Liver (tissue), 9 donors: ENCODE data around the gene ARHGEF10L. TPM values are rescaled to one million over a fixed set of nuclear protein-coding genes. Genes with fewer than 3 reads are reported as not detected.

Experiments used
- DNase-seq: peaks from one replicate; pipeline ENCODE4 v3.0.0-alpha.2; 2017; ENCODE audit warnings: low spot score
- H3K27ac ChIP-seq, 2 donors: one replicate each; pipeline ENCODE4 v1.7.0; 2013; ENCODE audit warnings: inconsistent platforms in 2 of 2, low read length in 2 of 2, control low read depth in 1 of 2, low read depth in 1 of 2, mild to moderate bottlenecking in 1 of 2
- H3K27me3 ChIP-seq, 4 donors: one replicate each; pipeline versions ENCODE4 v1.6.1 to v1.7.0; 2013; ENCODE audit warnings: low read length in 3 of 4, inconsistent platforms in 1 of 4, mild to moderate bottlenecking in 1 of 4, moderate library complexity in 1 of 4; ENCODE audit not compliant: control insufficient read depth in 4 of 4, insufficient read depth in 4 of 4
- H3K36me3 ChIP-seq, 4 donors: one replicate each; pipeline versions ENCODE4 v1.6.1 to v1.7.0; 2013; ENCODE audit warnings: low read length in 3 of 4, mild to moderate bottlenecking in 3 of 4, low read depth in 1 of 4, moderate library complexity in 1 of 4; ENCODE audit not compliant: control insufficient read depth in 4 of 4, insufficient read depth in 3 of 4
- H3K4me1 ChIP-seq, 4 donors: one replicate each; pipeline versions ENCODE4 v1.6.1 to v1.7.0; 2013; ENCODE audit warnings: low read length in 3 of 4, mild to moderate bottlenecking in 3 of 4, moderate library complexity in 1 of 4; ENCODE audit not compliant: control insufficient read depth in 4 of 4, insufficient read depth in 4 of 4
- H3K4me3 ChIP-seq, 3 donors: one replicate each; pipeline versions ENCODE4 v1.6.1 to v1.7.0; 2013; ENCODE audit warnings: low read length in 3 of 3, control low read depth in 1 of 3, low read depth in 1 of 3, mild to moderate bottlenecking in 1 of 3
- H3K9ac ChIP-seq, 2 donors: one replicate each; pipeline ENCODE4 v1.7.0; 2013; ENCODE audit warnings: low read length in 2 of 2, mild to moderate bottlenecking in 2 of 2, moderate library complexity in 2 of 2, control low read depth in 1 of 2, low read depth in 1 of 2
- H3K9me3 ChIP-seq, 4 donors: one replicate each; pipeline versions ENCODE4 v1.6.1 to v1.7.0; 2013; ENCODE audit warnings: low read length in 3 of 4; ENCODE audit not compliant: control insufficient read depth in 4 of 4
- FOXA1 ChIP-seq: IDR thresholded peaks from 2 replicates; pipeline ENCODE4 v1.6.1; 2016; ENCODE audit warnings: antibody characterized with exemption
- FOXA2 ChIP-seq: IDR thresholded peaks from 2 replicates; pipeline ENCODE4 v1.6.1; 2016; ENCODE audit warnings: antibody characterized with exemption
- GABPA ChIP-seq, 2 donors: IDR thresholded peaks in 1 of 2; conservative IDR thresholded peaks in 1 of 2; 2 replicates each; pipeline ENCODE4 v1.6.1; 2016; ENCODE audit warnings: antibody characterized with exemption in 2 of 2, mild to moderate bottlenecking in 1 of 2, moderate library complexity in 1 of 2
- HNF4A ChIP-seq, 2 donors: conservative IDR thresholded peaks; 2 replicates each; pipeline ENCODE4 v1.6.1; 2016; ENCODE audit warnings: antibody characterized with exemption in 2 of 2, mild to moderate bottlenecking in 2 of 2
- NR2F2 ChIP-seq: IDR thresholded peaks from 2 replicates; pipeline ENCODE4 v1.6.1; 2016; ENCODE audit warnings: antibody characterized with exemption
- RXRA ChIP-seq, 2 donors: IDR thresholded peaks; 2 replicates each; pipeline ENCODE4 v1.6.1; 2017 to 2018; ENCODE audit warnings: antibody characterized with exemption in 2 of 2, mild to moderate bottlenecking in 1 of 2
- SP1 ChIP-seq: IDR thresholded peaks from 2 replicates; pipeline ENCODE4 v1.6.1; 2018; ENCODE audit warnings: antibody characterized with exemption, mild to moderate bottlenecking
- YY1 ChIP-seq: IDR thresholded peaks from 2 replicates; pipeline ENCODE4 v1.6.1; 2016; ENCODE audit warnings: antibody characterized with exemption, mild to moderate bottlenecking
- WGBS: extraction: QIAGEN DNeasy Blood & Tissue Kit; methylation state at CpG from one replicate; pipeline ENCODE4 v1.1.7; 2013; 5-methylcytosine and 5-hydroxymethylcytosine counted together
- polyA plus RNA-seq, 2 donors: library from polyadenylated mRNA; stranded (reverse) in 1 of 2; unstranded in 1 of 2; fragments of 200-250 nt in 1 of 2; fragments of >200 nt in 1 of 2; fragmentation: Nextera tagmentation in 1 of 2; extraction: Ambion mirVana in 1 of 2; gene quantifications; one replicate each; pipeline versions ENCODE4 v1.2.1 to v1.2.3, GENCODE V29; 2013 to 2015
- total RNA-seq, 2 donors: library from RNA; depleted of rRNA; stranded (reverse); fragments of >200 nt; gene quantifications; one replicate each; pipeline ENCODE4 v1.2.3, GENCODE V29; 2014
- TF ChIP-seq, protein P1 (sequence below): IDR thresholded peaks from 2 replicates; pipeline ENCODE4 v1.6.1; 2016; ENCODE audit warnings: antibody characterized with exemption
- TF ChIP-seq, protein P2 (sequence below): IDR thresholded peaks from 2 replicates; pipeline ENCODE4 v1.6.1; 2016; ENCODE audit warnings: antibody characterized with exemption
- TF ChIP-seq, protein P3 (sequence below): IDR thresholded peaks from 2 replicates; pipeline ENCODE4 v1.6.1; 2016; ENCODE audit warnings: antibody characterized with exemption
- TF ChIP-seq, protein P4 (sequence below): IDR thresholded peaks from 2 replicates; pipeline ENCODE4 v1.6.1; 2016; ENCODE audit warnings: antibody characterized with exemption, mild to moderate bottlenecking
- TF ChIP-seq, protein P5 (sequence below): fragments of 150-350 bp; IDR thresholded peaks from 2 replicates; pipeline ENCODE4 v1.5.1; 2017; ENCODE audit warnings: improper control_type of control experiment, low read depth, low read length; ENCODE audit not compliant: missing input control
- donor health status: healthy.
- donor health status: healthy.
- donor health status: healthy.
- donor health status: healthy.
- donor health status: healthy.

ARHGEF10L gene
- total and polyA plus RNA-seq, 4 donors: 26.3 to 169 (median 57.5) TPM

DNA sequence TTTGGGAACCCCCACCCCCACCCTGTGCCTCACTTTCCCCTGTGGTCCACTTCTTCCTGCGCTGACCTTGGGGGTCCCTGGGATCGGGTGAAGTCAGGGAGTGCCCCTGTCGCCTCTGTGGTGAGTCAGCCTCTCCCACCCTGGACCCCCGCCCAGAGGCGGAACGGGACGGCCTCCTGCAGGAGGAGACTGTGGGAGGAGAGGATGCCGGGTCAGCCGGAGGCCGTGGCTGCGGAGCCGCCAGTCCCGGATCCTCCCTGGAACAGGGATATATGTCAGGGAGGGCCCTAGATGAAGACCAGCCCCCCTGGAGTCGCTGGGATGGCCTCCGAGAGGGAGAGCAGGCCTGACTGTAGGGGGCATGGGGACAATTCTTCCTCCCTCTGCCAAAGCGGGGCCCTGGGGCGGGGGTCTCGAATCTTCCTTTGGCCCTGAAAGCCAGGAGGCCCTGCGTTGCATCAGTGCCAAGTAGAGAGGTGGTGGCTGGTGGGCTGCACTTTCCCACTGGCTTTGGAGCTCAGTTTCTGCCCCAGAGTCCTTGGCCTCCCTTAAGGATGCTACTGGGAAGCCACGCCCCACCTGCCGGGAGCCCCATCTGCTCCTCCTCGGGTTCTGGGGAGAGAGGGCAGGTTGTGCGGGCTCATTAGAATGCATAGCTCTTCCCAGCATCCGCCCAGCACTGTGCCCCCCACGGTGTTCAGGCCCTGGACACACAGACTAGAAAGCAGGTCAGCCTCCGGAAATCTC is 930 bp downstream of the ARHGEF10L start:
- no peaks in the 10 kb centered on the region for H3K36me3 ChIP-seq
- no peaks in the 10 kb centered on the region for H3K27me3 ChIP-seq
- DNase-seq: no peak
- H3K27ac ChIP-seq: peak overlapping the region; percentile 87 to 90
- peak overlapping the region; percentile 50 to 77 for H3K9ac ChIP-seq
- 21% methylated on average over 26 of the region's 26 CpGs for WGBS
- H3K9me3 ChIP-seq: no peaks in the 10 kb centered on the region
- TF ChIP-seq FOXA1: no peak
- peak; percentile 20 to 25 for TF ChIP-seq RXRA (IDR thresholded peaks at IDR 0.05)
- peak; percentile 8 for TF ChIP-seq NR2F2
- TF ChIP-seq, protein P1, sequence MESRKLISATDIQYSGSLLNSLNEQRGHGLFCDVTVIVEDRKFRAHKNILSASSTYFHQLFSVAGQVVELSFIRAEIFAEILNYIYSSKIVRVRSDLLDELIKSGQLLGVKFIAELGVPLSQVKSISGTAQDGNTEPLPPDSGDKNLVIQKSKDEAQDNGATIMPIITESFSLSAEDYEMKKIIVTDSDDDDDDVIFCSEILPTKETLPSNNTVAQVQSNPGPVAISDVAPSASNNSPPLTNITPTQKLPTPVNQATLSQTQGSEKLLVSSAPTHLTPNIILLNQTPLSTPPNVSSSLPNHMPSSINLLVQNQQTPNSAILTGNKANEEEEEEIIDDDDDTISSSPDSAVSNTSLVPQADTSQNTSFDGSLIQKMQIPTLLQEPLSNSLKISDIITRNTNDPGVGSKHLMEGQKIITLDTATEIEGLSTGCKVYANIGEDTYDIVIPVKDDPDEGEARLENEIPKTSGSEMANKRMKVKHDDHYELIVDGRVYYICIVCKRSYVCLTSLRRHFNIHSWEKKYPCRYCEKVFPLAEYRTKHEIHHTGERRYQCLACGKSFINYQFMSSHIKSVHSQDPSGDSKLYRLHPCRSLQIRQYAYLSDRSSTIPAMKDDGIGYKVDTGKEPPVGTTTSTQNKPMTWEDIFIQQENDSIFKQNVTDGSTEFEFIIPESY: no peak
- peaks cover 6 to 27% (median 15%) of the 10 kb centered on the region in 4 donors for H3K4me1 ChIP-seq
- peak overlapping the region; percentile 73 to 94 (median 85) for H3K4me3 ChIP-seq

DNA sequence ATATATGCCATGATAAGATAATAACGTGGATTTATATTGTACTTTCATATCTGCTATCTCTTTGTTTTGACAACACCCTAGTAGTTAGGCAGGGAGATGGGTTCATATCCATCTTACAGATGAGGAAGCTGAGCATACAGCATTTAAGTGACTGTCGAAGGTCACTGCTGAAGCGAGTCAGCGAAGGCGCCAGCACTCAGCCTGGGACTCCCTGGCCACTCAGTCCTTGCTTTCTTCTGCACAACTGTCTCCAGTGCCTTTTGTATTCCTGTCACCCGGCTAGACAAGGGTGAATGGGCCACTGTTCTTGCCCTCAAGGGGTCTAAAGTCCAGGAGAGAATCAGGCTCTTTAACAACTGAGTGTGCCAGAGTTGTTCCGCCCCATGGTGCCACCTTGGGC is 3.1 kb downstream of the ARHGEF10L start:
- 74% methylated on average over 7 of the region's 7 CpGs for WGBS

DNA sequence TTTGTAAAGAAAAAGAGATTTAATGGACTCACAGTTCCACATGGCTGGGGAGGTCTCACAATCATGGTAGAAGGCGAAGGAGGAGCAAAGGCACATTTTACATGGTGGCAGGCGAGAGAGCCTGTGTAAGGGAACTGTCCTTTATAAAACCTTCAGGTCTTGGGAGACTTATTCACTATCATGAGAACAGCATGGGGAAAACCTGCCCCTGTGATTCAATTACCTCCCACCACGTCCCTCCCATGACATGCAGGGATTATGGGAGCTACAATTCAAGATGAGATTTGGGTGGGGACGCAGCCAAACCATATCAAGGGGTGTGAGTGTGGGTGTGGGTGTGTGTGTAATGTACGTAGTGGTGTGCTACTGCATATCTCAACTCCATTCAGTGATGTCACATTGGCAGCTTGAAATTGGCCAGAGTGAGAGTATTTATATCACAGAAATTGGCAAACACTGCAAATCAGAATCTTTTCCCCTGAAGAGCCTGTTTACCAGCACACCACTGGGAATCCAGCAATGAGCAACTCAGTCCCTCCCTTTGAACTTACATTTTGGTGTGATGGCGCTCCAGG is 5.4 kb downstream of the ARHGEF10L start:
- WGBS: 75% methylated on average over 6 of the region's 6 CpGs
- DNase-seq: no peak
- no peak overlapping the region for H3K9ac ChIP-seq
- peak overlapping the region in 1 of 2 donors; percentile 27 for H3K27ac ChIP-seq
- H3K27me3 ChIP-seq: no peaks in the 10 kb centered on the region
- H3K4me1 ChIP-seq: peaks cover 0 to 13% (median 7%) of the 10 kb centered on the region in 4 donors
- no peak overlapping the region for H3K4me3 ChIP-seq
- H3K9me3 ChIP-seq: no peaks in the 10 kb centered on the region
- H3K36me3 ChIP-seq: no peaks in the 10 kb centered on the region
- no peak for TF ChIP-seq GABPA (IDR thresholded peaks at IDR 0.05 in 1 of 2, conservative IDR thresholded peaks at IDR 0.05 in 1 of 2)
- no peak for TF ChIP-seq FOXA1
- TF ChIP-seq, protein P2, sequence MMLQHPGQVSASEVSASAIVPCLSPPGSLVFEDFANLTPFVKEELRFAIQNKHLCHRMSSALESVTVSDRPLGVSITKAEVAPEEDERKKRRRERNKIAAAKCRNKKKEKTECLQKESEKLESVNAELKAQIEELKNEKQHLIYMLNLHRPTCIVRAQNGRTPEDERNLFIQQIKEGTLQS: no peak
- no peak for TF ChIP-seq SP1
- TF ChIP-seq, protein P3, sequence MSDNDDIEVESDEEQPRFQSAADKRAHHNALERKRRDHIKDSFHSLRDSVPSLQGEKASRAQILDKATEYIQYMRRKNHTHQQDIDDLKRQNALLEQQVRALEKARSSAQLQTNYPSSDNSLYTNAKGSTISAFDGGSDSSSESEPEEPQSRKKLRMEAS: no peak
- no peak for TF ChIP-seq HNF4A (conservative IDR thresholded peaks at IDR 0.05)
- TF ChIP-seq, protein P4, sequence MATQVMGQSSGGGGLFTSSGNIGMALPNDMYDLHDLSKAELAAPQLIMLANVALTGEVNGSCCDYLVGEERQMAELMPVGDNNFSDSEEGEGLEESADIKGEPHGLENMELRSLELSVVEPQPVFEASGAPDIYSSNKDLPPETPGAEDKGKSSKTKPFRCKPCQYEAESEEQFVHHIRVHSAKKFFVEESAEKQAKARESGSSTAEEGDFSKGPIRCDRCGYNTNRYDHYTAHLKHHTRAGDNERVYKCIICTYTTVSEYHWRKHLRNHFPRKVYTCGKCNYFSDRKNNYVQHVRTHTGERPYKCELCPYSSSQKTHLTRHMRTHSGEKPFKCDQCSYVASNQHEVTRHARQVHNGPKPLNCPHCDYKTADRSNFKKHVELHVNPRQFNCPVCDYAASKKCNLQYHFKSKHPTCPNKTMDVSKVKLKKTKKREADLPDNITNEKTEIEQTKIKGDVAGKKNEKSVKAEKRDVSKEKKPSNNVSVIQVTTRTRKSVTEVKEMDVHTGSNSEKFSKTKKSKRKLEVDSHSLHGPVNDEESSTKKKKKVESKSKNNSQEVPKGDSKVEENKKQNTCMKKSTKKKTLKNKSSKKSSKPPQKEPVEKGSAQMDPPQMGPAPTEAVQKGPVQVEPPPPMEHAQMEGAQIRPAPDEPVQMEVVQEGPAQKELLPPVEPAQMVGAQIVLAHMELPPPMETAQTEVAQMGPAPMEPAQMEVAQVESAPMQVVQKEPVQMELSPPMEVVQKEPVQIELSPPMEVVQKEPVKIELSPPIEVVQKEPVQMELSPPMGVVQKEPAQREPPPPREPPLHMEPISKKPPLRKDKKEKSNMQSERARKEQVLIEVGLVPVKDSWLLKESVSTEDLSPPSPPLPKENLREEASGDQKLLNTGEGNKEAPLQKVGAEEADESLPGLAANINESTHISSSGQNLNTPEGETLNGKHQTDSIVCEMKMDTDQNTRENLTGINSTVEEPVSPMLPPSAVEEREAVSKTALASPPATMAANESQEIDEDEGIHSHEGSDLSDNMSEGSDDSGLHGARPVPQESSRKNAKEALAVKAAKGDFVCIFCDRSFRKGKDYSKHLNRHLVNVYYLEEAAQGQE: no peak
- TF ChIP-seq YY1: no peak
- no peak for TF ChIP-seq FOXA2
- TF ChIP-seq, protein P5, sequence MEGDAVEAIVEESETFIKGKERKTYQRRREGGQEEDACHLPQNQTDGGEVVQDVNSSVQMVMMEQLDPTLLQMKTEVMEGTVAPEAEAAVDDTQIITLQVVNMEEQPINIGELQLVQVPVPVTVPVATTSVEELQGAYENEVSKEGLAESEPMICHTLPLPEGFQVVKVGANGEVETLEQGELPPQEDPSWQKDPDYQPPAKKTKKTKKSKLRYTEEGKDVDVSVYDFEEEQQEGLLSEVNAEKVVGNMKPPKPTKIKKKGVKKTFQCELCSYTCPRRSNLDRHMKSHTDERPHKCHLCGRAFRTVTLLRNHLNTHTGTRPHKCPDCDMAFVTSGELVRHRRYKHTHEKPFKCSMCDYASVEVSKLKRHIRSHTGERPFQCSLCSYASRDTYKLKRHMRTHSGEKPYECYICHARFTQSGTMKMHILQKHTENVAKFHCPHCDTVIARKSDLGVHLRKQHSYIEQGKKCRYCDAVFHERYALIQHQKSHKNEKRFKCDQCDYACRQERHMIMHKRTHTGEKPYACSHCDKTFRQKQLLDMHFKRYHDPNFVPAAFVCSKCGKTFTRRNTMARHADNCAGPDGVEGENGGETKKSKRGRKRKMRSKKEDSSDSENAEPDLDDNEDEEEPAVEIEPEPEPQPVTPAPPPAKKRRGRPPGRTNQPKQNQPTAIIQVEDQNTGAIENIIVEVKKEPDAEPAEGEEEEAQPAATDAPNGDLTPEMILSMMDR: no peak
- TF ChIP-seq RXRA (IDR thresholded peaks at IDR 0.05): no peak

More for the DNA sequence above, 3.1 kb downstream of the ARHGEF10L start:
- Histone ChIP-seq H3K27me3 (no peaks in the 10 kb centered on the region), H3K4me1 (peaks cover 6 to 27% (median 15%) of the 10 kb centered on the region in 4 donors), H3K36me3 (no peaks in the 10 kb centered on the region), H3K27ac (no peak overlapping the region), H3K4me3 (no peak overlapping the region), H3K9me3 (no peaks in the 10 kb centered on the region), H3K9ac (no peak overlapping the region)
- no peak for DNase-seq
- no peak for TF ChIP-seq FOXA1
- TF ChIP-seq, protein P3: no peak
- TF ChIP-seq, protein P1: no peak
